BLaER1 (cell line): ENCODE data around the gene HOXD11.

Experiments used
- H3K27ac ChIP-seq: shearing (Covaris generic); formaldehyde crosslinking; 2 replicates; pipeline ENCODE4 v1.8.1; 2022
- H3K27me3 ChIP-seq: shearing (Covaris generic); formaldehyde crosslinking; 2 replicates; pipeline ENCODE4 v1.8.1; 2022
- H3K36me3 ChIP-seq: shearing (Covaris generic); formaldehyde crosslinking; 2 replicates; pipeline ENCODE4 v1.8.1; 2022
- H3K4me1 ChIP-seq: shearing (Covaris generic); formaldehyde crosslinking; 2 replicates; pipeline ENCODE4 v1.8.1; 2022
- H3K4me2 ChIP-seq: shearing (Covaris generic); formaldehyde crosslinking; 2 replicates; pipeline ENCODE4 v1.8.1; 2022
- H3K4me3 ChIP-seq: shearing (Covaris generic); formaldehyde crosslinking; 2 replicates; pipeline ENCODE4 v1.8.1; 2022
- H3K9ac ChIP-seq: shearing (Covaris generic); formaldehyde crosslinking; 2 replicates; pipeline ENCODE4 v1.8.1; 2022
- H3K9me3 ChIP-seq: shearing (Covaris generic); formaldehyde crosslinking; 2 replicates; pipeline ENCODE4 v1.8.1; 2022
- H4K20me1 ChIP-seq: shearing (Covaris generic); formaldehyde crosslinking; 2 replicates; pipeline ENCODE4 v1.8.1; 2022
- Cebpa-rat ChIP-seq: shearing (Covaris generic); IDR thresholded peaks from 2 replicates; pipeline ENCODE4 v1.8.1; 2022

HOXD11 gene

GRCh38 chr2:176080540-176081375 lies 26.3 kb upstream of the HOXD11 start:
- Histone ChIP-seq H3K4me1 (0 out of 2 replicates have a peak, but pooled peaks cover 7% of the 10 kb centered on the region), H4K20me1 (peaks cover 74% of the 10 kb centered on the region), H3K9me3 (peaks cover 75% of the 10 kb centered on the region), H3K9ac (no peak overlapping the region), H3K36me3 (no peaks in the 10 kb centered on the region), H3K4me3 (peak overlapping the region; percentile 31), H3K27ac (no peak overlapping the region), H3K27me3 (peaks cover 100% of the 10 kb centered on the region), H3K4me2 (no peak overlapping the region)
- TF ChIP-seq Cebpa-rat, result no peak

DNA sequence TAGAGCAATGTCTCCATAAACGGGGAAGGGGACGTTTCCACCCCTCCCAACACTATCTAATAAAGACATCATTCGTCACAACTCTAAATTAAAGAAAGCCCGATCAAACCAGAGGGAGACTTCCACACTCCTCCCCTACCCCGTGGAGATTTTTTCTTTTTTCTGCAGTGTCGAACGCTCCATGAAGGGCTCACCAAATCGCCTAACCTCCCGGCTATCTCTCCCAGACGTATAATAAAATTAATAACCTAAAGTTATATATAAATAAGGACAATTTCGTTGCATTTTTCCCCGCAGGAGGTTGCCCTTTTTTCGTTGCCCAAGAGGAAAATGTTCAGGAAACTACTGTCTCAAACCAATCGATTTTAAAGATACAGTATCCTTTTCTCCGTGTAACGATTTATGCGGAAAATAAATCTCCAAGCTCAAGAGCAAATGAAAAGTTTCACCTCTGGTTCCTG lies 25.7 kb upstream of the HOXD11 start:
- H3K27ac ChIP-seq, result no peak overlapping the region
- H3K9me3 ChIP-seq, result peaks cover 78% of the 10 kb centered on the region
- no peak for TF ChIP-seq Cebpa-rat
- H4K20me1 ChIP-seq, result peaks cover 74% of the 10 kb centered on the region
- no peak overlapping the region for H3K4me2 ChIP-seq
- H3K4me1 ChIP-seq, result 0 out of 2 replicates have a peak, but pooled peaks cover 7% of the 10 kb centered on the region
- no peaks in the 10 kb centered on the region for H3K36me3 ChIP-seq
- H3K4me3 ChIP-seq, result peak overlapping the region; percentile 38; the same call in 1 of the 2 replicates
- peaks cover 100% of the 10 kb centered on the region for H3K27me3 ChIP-seq
- H3K9ac ChIP-seq, result no peak overlapping the region

DNA sequence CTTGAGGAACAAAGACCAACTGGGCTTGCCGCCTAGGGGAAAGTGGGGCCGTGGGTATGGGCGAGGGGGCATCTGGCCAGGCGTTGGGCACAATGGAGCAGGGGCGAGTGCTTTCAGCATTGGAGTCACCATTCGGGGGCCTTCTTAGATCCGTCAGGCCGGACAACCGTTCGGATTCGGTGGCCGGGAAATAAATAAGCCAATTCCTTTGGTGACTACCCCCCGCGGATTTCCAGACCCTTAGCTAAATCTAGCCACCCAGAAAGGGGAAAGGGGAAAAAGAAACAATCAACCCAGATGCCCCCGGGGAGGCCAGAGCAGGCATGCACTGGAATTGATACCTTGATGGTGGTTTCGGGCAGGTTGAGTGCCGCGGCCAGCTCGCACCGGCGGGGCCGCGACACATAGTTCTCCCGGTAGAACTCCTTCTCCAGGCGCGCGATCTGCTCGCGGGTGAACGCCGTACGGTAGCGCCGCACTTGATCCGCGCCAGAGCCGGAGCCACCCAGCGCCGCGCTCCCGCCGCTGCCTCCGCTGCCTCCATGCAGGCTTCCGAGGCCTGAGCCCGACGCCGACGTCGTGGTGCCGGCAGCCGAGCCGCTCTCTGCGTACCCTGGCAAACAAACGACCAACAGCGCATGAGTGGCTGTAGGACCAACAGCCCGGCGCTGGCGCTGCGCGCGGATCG lies 25.1 kb upstream of the HOXD11 start:
- no peak for TF ChIP-seq Cebpa-rat
- Histone ChIP-seq H4K20me1 (peaks cover 74% of the 10 kb centered on the region), H3K9me3 (peaks cover 78% of the 10 kb centered on the region), H3K27ac (no peak overlapping the region), H3K4me2 (no peak overlapping the region), H3K4me3 (peak overlapping the region; percentile 38), H3K27me3 (peaks cover 100% of the 10 kb centered on the region), H3K36me3 (no peaks in the 10 kb centered on the region), H3K9ac (no peak overlapping the region), H3K4me1 (0 out of 2 replicates have a peak, but pooled peaks cover 7% of the 10 kb centered on the region)

GRCh38 chr2:176082525-176082823 lies 24.6 kb upstream of the HOXD11 start:
- H3K4me2 ChIP-seq, result no peak overlapping the region
- H3K27me3 ChIP-seq, result peaks cover 100% of the 10 kb centered on the region
- peaks cover 78% of the 10 kb centered on the region for H3K9me3 ChIP-seq
- no peak overlapping the region for H3K9ac ChIP-seq
- H3K4me3 ChIP-seq, result peak overlapping the region; percentile 38
- H3K27ac ChIP-seq, result no peak overlapping the region
- no peaks in the 10 kb centered on the region for H3K36me3 ChIP-seq
- H4K20me1 ChIP-seq, result peaks cover 74% of the 10 kb centered on the region
- 0 out of 2 replicates have a peak, but pooled peaks cover 7% of the 10 kb centered on the region for H3K4me1 ChIP-seq
- no peak for TF ChIP-seq Cebpa-rat

- Histone ChIP-seq H3K27me3 (peaks cover 100% of the 10 kb centered on the region), H3K4me2 (no peak overlapping the region), H3K4me3 (peak overlapping the region; percentile 38; the same call in 1 of the 2 replicates), H3K4me1 (0 out of 2 replicates have a peak, but pooled peaks cover 7% of the 10 kb centered on the region), H3K36me3 (no peaks in the 10 kb centered on the region), H4K20me1 (peaks cover 80% of the 10 kb centered on the region), H3K27ac (no peak overlapping the region), H3K9me3 (peaks cover 78% of the 10 kb centered on the region), H3K9ac (no peak overlapping the region)
- no peak for TF ChIP-seq Cebpa-rat
Measured at GRCh38 chr2:176082824-176083751, 24.0 kb upstream of the HOXD11 start.

DNA sequence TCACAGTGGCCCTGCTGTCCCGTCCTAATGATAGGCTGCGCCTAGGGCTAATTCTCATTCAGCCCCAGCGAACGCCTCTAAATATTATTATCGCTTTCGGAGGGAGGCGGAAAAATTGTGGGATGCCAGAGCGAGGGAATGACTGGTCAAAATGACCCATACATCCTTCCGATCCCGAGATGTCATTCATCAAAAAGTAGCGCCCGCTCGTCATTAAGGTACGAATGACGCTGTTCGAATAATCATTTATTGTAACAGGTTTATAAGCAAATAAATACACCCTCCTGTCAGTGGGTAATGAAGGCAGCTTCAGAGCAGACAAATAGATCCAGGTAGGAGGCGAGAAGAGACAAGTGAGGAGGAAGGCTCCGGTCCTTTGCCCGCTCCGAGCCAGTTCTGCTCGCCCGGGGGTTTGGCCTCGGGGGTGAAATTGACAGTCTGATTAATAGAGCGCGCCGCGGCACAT lies 23.3 kb upstream of the HOXD11 start, which contains the start of gene EVX2:
EVX2 (minus strand) TSS at position 167 of the 466 bp plus-strand sequence. CDS start 186 bp downstream, outside the sequence.
- no peak for TF ChIP-seq Cebpa-rat
- Histone ChIP-seq H3K4me3 (0 out of 2 replicates have a peak within 1 kb of the TSS, but pooled peaks have one; percentile 38), H4K20me1 (peaks cover 83% of the 10 kb centered on the region)

DNA sequence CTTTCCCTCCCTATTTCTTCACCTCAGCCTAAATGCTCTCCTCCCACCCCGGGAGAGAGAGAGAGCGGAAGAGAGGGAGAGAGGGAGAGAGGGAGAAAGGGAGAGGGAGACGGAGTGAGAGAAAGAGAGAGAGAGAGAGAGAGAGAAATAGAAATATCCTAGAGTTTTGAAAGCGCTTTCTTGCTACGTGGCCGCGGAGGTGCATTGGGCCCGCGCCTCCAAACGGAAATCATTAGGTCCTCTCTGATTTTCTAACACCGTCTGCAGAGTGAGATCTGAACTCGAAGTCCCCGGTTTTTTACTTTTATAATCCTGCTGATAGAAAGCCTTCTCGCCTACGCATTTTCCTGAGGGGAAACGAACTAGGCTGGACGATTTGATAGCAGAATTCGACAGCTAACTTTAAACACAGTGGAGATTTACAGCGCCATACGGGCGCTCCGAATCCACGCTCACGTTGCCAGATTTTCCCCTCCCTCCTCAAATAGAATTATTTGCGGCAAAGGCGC lies 22.4 kb upstream of the HOXD11 start:
- no peak overlapping the region for H3K27ac ChIP-seq
- 0 out of 2 replicates have a peak, but pooled peaks cover 2% of the 10 kb centered on the region for H3K4me1 ChIP-seq
- H3K27me3 ChIP-seq, result peaks cover 100% of the 10 kb centered on the region
- H4K20me1 ChIP-seq, result peaks cover 83% of the 10 kb centered on the region
- H3K4me3 ChIP-seq, result no peak overlapping the region
- no peak overlapping the region for H3K9ac ChIP-seq
- no peak overlapping the region for H3K4me2 ChIP-seq
- peaks cover 67% of the 10 kb centered on the region for H3K9me3 ChIP-seq
- H3K36me3 ChIP-seq, result no peaks in the 10 kb centered on the region
- no peak for TF ChIP-seq Cebpa-rat

More for the DNA sequence above, 23.3 kb upstream of the HOXD11 start, which contains the start of gene EVX2:
- no peak within 1 kb of the TSS for H3K9ac ChIP-seq
- no peak within 1 kb of the TSS for H3K4me2 ChIP-seq
- H3K36me3 ChIP-seq, result no peaks in the 10 kb centered on the region
- H3K4me1 ChIP-seq, result 0 out of 2 replicates have a peak, but pooled peaks cover 7% of the 10 kb centered on the region
- no peak within 1 kb of the TSS for H3K27ac ChIP-seq
- peaks cover 100% of the 10 kb centered on the region for H3K27me3 ChIP-seq
- H3K9me3 ChIP-seq, result peaks cover 76% of the 10 kb centered on the region

GRCh38 chr2:176085120-176085788 lies 21.8 kb upstream of the HOXD11 start:
- Histone ChIP-seq H3K27me3 (peaks cover 100% of the 10 kb centered on the region), H3K9ac (no peak overlapping the region), H3K27ac (no peak overlapping the region), H3K4me3 (no peak overlapping the region), H4K20me1 (peaks cover 86% of the 10 kb centered on the region), H3K4me2 (no peak overlapping the region), H3K9me3 (peaks cover 61% of the 10 kb centered on the region), H3K4me1 (no peaks in the 10 kb centered on the region), H3K36me3 (no peaks in the 10 kb centered on the region)
- no peak for TF ChIP-seq Cebpa-rat
